ENCODE results near the gene ZNF48. TPM values are rescaled to one million over a fixed set of nuclear protein-coding genes. Genes with fewer than 3 reads are reported as not detected.

ZNF48 gene
- total RNA-seq, 1 experiment from 2014 or later: 57.3 TPM

GRCh38 chr16:30358577-30358936 lies 36.7 kb upstream of the ZNF48 start:
- H4K20me1 ChIP-seq (ENCODE audit: control insufficient read depth, insufficient read depth, insufficient read length): no peaks in the 10 kb centered on the region
- H3K27ac ChIP-seq (ENCODE audit: insufficient read length, low read depth, low read length): no peak overlapping the region
- H2BK12ac ChIP-seq (ENCODE audit: insufficient read length, low read depth, low read length): no peak overlapping the region

More at GRCh38 chr16:30358577-30358936, 36.7 kb upstream of the ZNF48 start:
- Histone ChIP-seq H3K27me3 (ENCODE audit: insufficient read depth, low read length) (no peaks in the 10 kb centered on the region), H3K14ac (ENCODE audit: insufficient read depth, low read length) (no peak overlapping the region), H2BK120ac (ENCODE audit: low read depth, low read length, poor library complexity, severe bottlenecking) (no peak overlapping the region), H3K4ac (ENCODE audit: low read depth, low read length) (no peak overlapping the region), H3K56ac (ENCODE audit: insufficient read length, low read depth, low read length) (no peak overlapping the region), H3K4me1 (ENCODE audit: insufficient read depth, low read length) (no peaks in the 10 kb centered on the region), H4K91ac (ENCODE audit: insufficient read length, low read depth, low read length) (no peak overlapping the region), H4K5ac (ENCODE audit: insufficient read length, low read depth, low read length) (no peak overlapping the region), H2BK5ac (ENCODE audit: insufficient read length, low read length) (no peak overlapping the region), H3K9me3 (ENCODE audit: control insufficient read depth, low read depth, low read length) (no peaks in the 10 kb centered on the region), H2BK15ac (ENCODE audit: low read depth, low read length) (no peak overlapping the region), H3K9ac (ENCODE audit: extremely low read depth, insufficient read length, low read length) (no peak overlapping the region), H3K79me1 (ENCODE audit: insufficient read depth, low read depth, low read length, poor library complexity, severe bottlenecking) (peaks cover 6% of the 10 kb centered on the region), H3K18ac (ENCODE audit: insufficient read length, low read depth, low read length) (no peak overlapping the region), H2AFZ (ENCODE audit: low read length) (no peak overlapping the region), H2BK20ac (ENCODE audit: low read depth, low read length, poor library complexity, severe bottlenecking) (no peak overlapping the region), H3K4me2 (ENCODE audit: insufficient read depth, insufficient read length, low read length) (no peak overlapping the region), H2AK5ac (ENCODE audit: insufficient read length, low read length) (no peak overlapping the region), H4K8ac (replicated peaks; ENCODE audit: insufficient read length, low read depth, low read length) (no peak overlapping the region), H3K23me2 (ENCODE audit: insufficient read length, low read depth, low read length, poor library complexity, severe bottlenecking) (peaks cover 13% of the 10 kb centered on the region), H3T11ph (ENCODE audit: low read length) (no peak overlapping the region), H3K23ac (ENCODE audit: insufficient read length, low read depth, low read length) (no peak overlapping the region), H3K79me2 (ENCODE audit: insufficient read depth, low read length) (peaks cover 3% of the 10 kb centered on the region; the same call in 1 of the 2 replicates)
- 0 out of 5 replicates have a peak, but pooled peaks cover 0 to 2% of the 10 kb centered on the region in 2 experiments for H3K9me3 Mint-ChIP-seq
- no peak overlapping the region for H3K27ac Mint-ChIP-seq
- WGBS (ENCODE audit: extremely low coverage, insufficient read length, low lambda C conversion rate): no CpG with 5 or more reads among the region's 9 CpGs
- H3K4me3 Mint-ChIP-seq: no peak overlapping the region
- TF ChIP-seq, protein P1, sequence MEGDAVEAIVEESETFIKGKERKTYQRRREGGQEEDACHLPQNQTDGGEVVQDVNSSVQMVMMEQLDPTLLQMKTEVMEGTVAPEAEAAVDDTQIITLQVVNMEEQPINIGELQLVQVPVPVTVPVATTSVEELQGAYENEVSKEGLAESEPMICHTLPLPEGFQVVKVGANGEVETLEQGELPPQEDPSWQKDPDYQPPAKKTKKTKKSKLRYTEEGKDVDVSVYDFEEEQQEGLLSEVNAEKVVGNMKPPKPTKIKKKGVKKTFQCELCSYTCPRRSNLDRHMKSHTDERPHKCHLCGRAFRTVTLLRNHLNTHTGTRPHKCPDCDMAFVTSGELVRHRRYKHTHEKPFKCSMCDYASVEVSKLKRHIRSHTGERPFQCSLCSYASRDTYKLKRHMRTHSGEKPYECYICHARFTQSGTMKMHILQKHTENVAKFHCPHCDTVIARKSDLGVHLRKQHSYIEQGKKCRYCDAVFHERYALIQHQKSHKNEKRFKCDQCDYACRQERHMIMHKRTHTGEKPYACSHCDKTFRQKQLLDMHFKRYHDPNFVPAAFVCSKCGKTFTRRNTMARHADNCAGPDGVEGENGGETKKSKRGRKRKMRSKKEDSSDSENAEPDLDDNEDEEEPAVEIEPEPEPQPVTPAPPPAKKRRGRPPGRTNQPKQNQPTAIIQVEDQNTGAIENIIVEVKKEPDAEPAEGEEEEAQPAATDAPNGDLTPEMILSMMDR (conservative IDR thresholded peaks at IDR 0.05): no peak
- H3K36me3 Mint-ChIP-seq (ENCODE audit: insufficient read depth in 1 of 3, low read depth in 3 of 3): peaks cover 17 to 54% (median 45%) of the 10 kb centered on the region in 3 experiments
- peaks cover 23 to 36% of the 10 kb centered on the region in 2 experiments for H3K4me1 Mint-ChIP-seq
- no peaks in the 10 kb centered on the region for H3K27me3 Mint-ChIP-seq (ENCODE audit: low read depth)
- no peak for DNase-seq
